ENCODE data around the gene L3MBTL2.

DNA sequence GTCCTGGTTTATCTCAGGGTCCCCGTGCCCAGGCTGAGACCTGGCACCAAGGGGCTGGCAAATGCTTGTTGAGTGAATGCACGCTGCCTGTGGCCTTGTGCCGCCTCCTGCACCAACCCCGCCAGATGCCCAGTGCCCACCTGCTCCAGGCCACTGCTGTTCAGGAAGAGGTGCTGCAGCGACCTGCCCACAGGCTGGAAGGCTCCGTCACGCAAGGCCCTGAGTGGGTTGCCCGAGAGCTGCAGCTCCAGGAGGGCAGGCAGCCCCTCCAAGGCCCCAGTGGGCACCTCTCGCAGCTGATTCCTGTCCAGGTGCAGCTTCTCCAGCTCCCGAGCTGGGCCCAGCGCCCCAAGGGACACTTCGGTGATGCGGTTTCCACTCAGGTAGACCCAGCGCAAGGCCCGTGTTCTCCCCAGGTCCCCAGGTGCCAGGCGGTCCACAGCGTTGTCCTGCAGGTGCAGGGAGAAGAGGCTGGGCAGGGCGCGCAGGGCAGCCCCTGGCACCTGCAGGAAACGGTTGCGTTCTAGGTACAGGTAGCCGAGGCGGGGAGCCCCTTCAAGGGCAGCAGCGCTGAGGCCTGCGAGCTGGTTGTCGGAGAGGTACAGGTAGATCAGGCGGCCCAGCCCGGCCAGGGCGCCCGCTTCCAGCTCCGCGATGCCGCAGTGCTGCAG is 32.1 kb downstream of the L3MBTL2 start:
- TF ChIP-seq POLR2A (IDR thresholded peaks at IDR 0.05) (no peak), CTCF (IDR thresholded peaks at IDR 0.05) (no peak)
